Vagina (tissue), 2 donors: ENCODE data around the gene HMCN2. TPM values are rescaled to one million over a fixed set of nuclear protein-coding genes. Genes with fewer than 3 reads are reported as not detected.

Experiments
- DNase-seq, 2 donors: peaks; one replicate each; pipeline ENCODE4 v3.0.0-alpha.2; 2017; ENCODE audit errors: extremely low spot score in 2 of 2
- H3K27ac ChIP-seq: fragments of 200-600 bp; sonication (generic); one replicate; pipeline ENCODE4 v1.5.1; 2019
- H3K27me3 ChIP-seq: fragments of 200-600 bp; sonication (generic); one replicate; pipeline ENCODE4 v1.5.1; 2019
- H3K36me3 ChIP-seq, 2 donors: fragments of 200-600 bp; sonication (generic); one replicate each; pipeline ENCODE4 v1.5.1; 2017 to 2019
- H3K4me1 ChIP-seq: fragments of 200-600 bp; sonication (generic); one replicate; pipeline ENCODE4 v1.5.1; 2019
- H3K4me3 ChIP-seq, 2 donors: fragments of 200-600 bp; sonication (generic); 1 replicate in 1 of 2; 2 replicates in 1 of 2; pipeline ENCODE4 v1.5.1; 2016 to 2019
- H3K9me3 ChIP-seq: fragments of 200-600 bp; sonication (generic); one replicate; pipeline ENCODE4 v1.5.1; 2019
- POLR2A ChIP-seq, 2 donors: fragments of 450-650 bp; IDR thresholded peaks; one replicate each; pipeline ENCODE4 v1.6.1; 2017; ENCODE audit warnings: antibody characterized with exemption in 2 of 2, mild to moderate bottlenecking in 2 of 2, moderate library complexity in 2 of 2
- POLR2AphosphoS5 ChIP-seq, 2 donors: sonication (generic); formaldehyde crosslinking; IDR thresholded peaks; one replicate each; pipeline ENCODE4 v1.9.0; 2017; ENCODE audit warnings: antibody characterized with exemption in 2 of 2, mild to moderate bottlenecking in 2 of 2, low read depth in 1 of 2; ENCODE audit not compliant: insufficient read depth in 1 of 2
- intact Hi-C: fragments of 100-400 bp; cut with DNase I; formaldehyde crosslinking; loops from one replicate; pipeline ENCODE4 v1.15.1; 2023
- total RNA-seq: library from RNA; depleted of rRNA; stranded (reverse); fragments of >200 nt; gene quantifications from one replicate; pipeline ENCODE4 v1.2.3, GENCODE V29; 2016
- TF ChIP-seq, protein P1 (sequence below), 3 experiments: fragments of 450-650 bp in 2 of 3; fragments of 200-600 bp in 1 of 3; sonication (generic) in 1 of 3; IDR thresholded peaks; one replicate each; pipeline ENCODE4 v1.5.1; 2017 to 2019; ENCODE audit warnings: antibody characterized with exemption in 3 of 3, mild to moderate bottlenecking in 2 of 3, moderate library complexity in 2 of 3

The HMCN2 gene
- total RNA-seq, 1 donor from 2014 or later, result 5.2 TPM

DNA sequence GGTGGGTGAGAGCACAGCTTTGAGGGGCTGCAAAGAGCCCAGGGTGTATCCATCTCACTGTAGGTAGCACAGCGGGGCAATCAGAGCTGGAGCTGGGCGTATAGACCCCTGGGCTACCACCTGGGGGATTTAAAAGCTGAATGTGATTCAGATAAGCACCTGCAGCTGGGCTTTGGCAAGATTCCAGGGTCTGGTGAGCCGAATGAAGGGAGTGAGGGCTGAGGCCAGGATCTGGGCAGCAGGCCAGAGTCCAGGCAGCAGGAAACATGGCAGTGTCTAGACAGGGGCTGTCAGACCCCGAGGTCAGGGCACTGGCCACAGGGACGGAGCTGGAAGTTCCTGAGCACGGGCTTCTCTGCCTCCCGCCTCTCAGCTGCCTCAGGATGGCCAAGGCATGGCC lies 187.9 kb downstream of the HMCN2 start:
- Histone ChIP-seq H3K27me3 (no peaks in the 10 kb centered on the region), H3K9me3 (no peaks in the 10 kb centered on the region), H3K4me1 (peaks cover 42% of the 10 kb centered on the region), H3K36me3 (no peaks in the 10 kb centered on the region), H3K4me3 (no peak overlapping the region), H3K27ac (no peak overlapping the region)
- intact Hi-C loops, result no loop called here
- no peak for DNase-seq
- no peak for TF ChIP-seq POLR2AphosphoS5 (IDR thresholded peaks at IDR 0.05; ENCODE audit: insufficient read depth in 1 of 2, low read depth in 1 of 2)
- no peak for TF ChIP-seq POLR2A (IDR thresholded peaks at IDR 0.05)
- TF ChIP-seq, protein P1, sequence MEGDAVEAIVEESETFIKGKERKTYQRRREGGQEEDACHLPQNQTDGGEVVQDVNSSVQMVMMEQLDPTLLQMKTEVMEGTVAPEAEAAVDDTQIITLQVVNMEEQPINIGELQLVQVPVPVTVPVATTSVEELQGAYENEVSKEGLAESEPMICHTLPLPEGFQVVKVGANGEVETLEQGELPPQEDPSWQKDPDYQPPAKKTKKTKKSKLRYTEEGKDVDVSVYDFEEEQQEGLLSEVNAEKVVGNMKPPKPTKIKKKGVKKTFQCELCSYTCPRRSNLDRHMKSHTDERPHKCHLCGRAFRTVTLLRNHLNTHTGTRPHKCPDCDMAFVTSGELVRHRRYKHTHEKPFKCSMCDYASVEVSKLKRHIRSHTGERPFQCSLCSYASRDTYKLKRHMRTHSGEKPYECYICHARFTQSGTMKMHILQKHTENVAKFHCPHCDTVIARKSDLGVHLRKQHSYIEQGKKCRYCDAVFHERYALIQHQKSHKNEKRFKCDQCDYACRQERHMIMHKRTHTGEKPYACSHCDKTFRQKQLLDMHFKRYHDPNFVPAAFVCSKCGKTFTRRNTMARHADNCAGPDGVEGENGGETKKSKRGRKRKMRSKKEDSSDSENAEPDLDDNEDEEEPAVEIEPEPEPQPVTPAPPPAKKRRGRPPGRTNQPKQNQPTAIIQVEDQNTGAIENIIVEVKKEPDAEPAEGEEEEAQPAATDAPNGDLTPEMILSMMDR (IDR thresholded peaks at IDR 0.05), result no peak

DNA sequence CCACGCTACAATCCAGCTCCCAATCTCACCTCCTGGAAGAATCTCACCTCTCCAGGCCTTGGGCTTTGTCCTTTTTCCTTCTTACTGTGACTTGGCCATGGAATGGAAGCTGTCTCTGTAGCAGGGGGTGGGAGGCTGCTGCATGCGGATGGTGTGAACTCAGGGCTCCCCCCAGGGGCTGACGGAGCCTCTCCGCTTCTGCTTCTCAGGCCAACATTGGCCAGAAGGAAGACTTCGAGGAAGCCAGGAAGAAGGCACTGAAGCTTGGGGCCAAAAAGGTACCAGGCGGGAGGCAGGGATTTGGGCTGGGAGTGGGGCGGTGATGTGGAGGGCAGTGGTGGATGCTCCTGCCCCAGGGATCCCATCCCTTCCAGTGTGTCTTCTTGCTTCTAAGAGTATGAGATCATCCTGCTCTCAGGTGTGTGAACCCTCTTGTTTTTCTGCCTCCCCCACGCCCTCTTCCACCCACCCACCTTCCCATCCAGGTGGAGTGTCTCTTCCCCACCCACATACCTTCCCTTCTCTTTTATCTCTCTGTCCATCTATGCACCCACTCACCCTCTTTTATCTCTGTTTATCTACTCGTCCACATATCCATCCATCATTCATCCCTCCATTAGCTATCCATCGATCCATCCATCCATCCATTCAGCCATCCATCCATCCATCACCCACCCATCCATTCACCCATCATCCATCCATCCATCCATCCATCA lies 188.7 kb downstream of the HMCN2 start:
- H3K27ac ChIP-seq, result no peak overlapping the region

GRCh38 chr9:130454812-130455325 lies 189.3 kb downstream of the HMCN2 start:
- H3K27ac ChIP-seq, result no peak overlapping the region
- no peaks in the 10 kb centered on the region for H3K36me3 ChIP-seq
- H3K9me3 ChIP-seq, result no peaks in the 10 kb centered on the region
- intact Hi-C loops, result no loop called here
- no peak for DNase-seq
- no peak overlapping the region for H3K4me3 ChIP-seq
- no peaks in the 10 kb centered on the region for H3K27me3 ChIP-seq
- peaks cover 29% of the 10 kb centered on the region for H3K4me1 ChIP-seq
- TF ChIP-seq, protein P1 (IDR thresholded peaks at IDR 0.05), result no peak
- TF ChIP-seq POLR2AphosphoS5 (IDR thresholded peaks at IDR 0.05; ENCODE audit: insufficient read depth in 1 of 2, low read depth in 1 of 2), result no peak
- no peak for TF ChIP-seq POLR2A (IDR thresholded peaks at IDR 0.05)

More for the DNA sequence above, 188.7 kb downstream of the HMCN2 start:
- Histone ChIP-seq H3K4me3 (no peak overlapping the region), H3K27me3 (no peaks in the 10 kb centered on the region), H3K4me1 (peaks cover 34% of the 10 kb centered on the region), H3K9me3 (no peaks in the 10 kb centered on the region), H3K36me3 (no peaks in the 10 kb centered on the region)
- DNase-seq, result no peak
- intact Hi-C loops, result no loop called here
- TF ChIP-seq POLR2AphosphoS5 (IDR thresholded peaks at IDR 0.05; ENCODE audit: insufficient read depth in 1 of 2, low read depth in 1 of 2) (no peak), POLR2A (IDR thresholded peaks at IDR 0.05) (no peak)
- TF ChIP-seq, protein P1 (IDR thresholded peaks at IDR 0.05), result no peak

GRCh38 chr9:130458027-130458803 lies 192.7 kb downstream of the HMCN2 start:
- H3K9me3 ChIP-seq, result no peaks in the 10 kb centered on the region
- H3K4me1 ChIP-seq, result peaks cover 10% of the 10 kb centered on the region
- H3K36me3 ChIP-seq, result no peaks in the 10 kb centered on the region
- no peak overlapping the region for H3K4me3 ChIP-seq
- no peaks in the 10 kb centered on the region for H3K27me3 ChIP-seq
- intact Hi-C loops, result no loop called here
- DNase-seq, result no peak
- TF ChIP-seq POLR2A (IDR thresholded peaks at IDR 0.05), result no peak
- no peak for TF ChIP-seq POLR2AphosphoS5 (IDR thresholded peaks at IDR 0.05; ENCODE audit: insufficient read depth in 1 of 2, low read depth in 1 of 2)
- TF ChIP-seq, protein P1 (IDR thresholded peaks at IDR 0.05), result no peak
- no peak overlapping the region for H3K27ac ChIP-seq

GRCh38 chr9:130458804-130459067 lies 193.2 kb downstream of the HMCN2 start:
- Histone ChIP-seq H3K4me1 (peaks cover 5% of the 10 kb centered on the region), H3K27ac (no peak overlapping the region), H3K36me3 (peaks cover 0 to 3% of the 10 kb centered on the region in 2 donors), H3K27me3 (no peaks in the 10 kb centered on the region), H3K4me3 (no peak overlapping the region), H3K9me3 (no peaks in the 10 kb centered on the region)
- DNase-seq, result no peak
- TF ChIP-seq POLR2AphosphoS5 (IDR thresholded peaks at IDR 0.05; ENCODE audit: insufficient read depth in 1 of 2, low read depth in 1 of 2) (no peak), POLR2A (IDR thresholded peaks at IDR 0.05) (no peak)
- TF ChIP-seq, protein P1 (IDR thresholded peaks at IDR 0.05), result no peak
- intact Hi-C loops, result no loop called here
